Mucosa of descending colon (tissue), 3 donors: Measurements from ENCODE around the gene DLGAP1. TPM values are rescaled to one million over a fixed set of nuclear protein-coding genes. Genes with fewer than 3 reads are reported as not detected.

Experiments used
- ATAC-seq: fragments of 200-7000 bp; cut with Tn5 transposase; one replicate; pipeline ENCODE4 v1.9.1; 2020; ENCODE audit warnings: mild to moderate bottlenecking, moderate library complexity
- DNase-seq, 3 donors: peaks; one replicate each; pipeline ENCODE4 v3.0.0-alpha.2; 2020
- H3K36me3 ChIP-seq: fragments of 200-600 bp; one replicate; pipeline ENCODE4 v1.8.0; 2021; ENCODE audit warnings: low read depth, mild to moderate bottlenecking
- H3K4me1 ChIP-seq: fragments of 200-600 bp; one replicate; pipeline ENCODE4 v1.8.0; 2021; ENCODE audit warnings: low read depth, mild to moderate bottlenecking
- H3K4me3 ChIP-seq: fragments of 200-600 bp; one replicate; pipeline ENCODE4 v1.8.0; 2021; ENCODE audit warnings: mild to moderate bottlenecking
- H3K9me3 ChIP-seq: fragments of 200-600 bp; one replicate; pipeline ENCODE4 v1.8.0; 2021; ENCODE audit warnings: mild to moderate bottlenecking
- intact Hi-C, 2 donors: fragments of 100-400 bp; cut with DNase I in 1 of 2; cut with micrococcal nuclease in 1 of 2; formaldehyde crosslinking; loops; one replicate each; pipeline versions ENCODE4 v1.11.0 to v1.11.1; 2022; cut with DNase I, micrococcal nuclease
- total RNA-seq, 3 donors: library from RNA; stranded (reverse); fragmentation: NEBNext Ultra II Directional in 2 of 3; extraction: Animal tissue kit (Norgen Biotek cat#: 25700) in 2 of 3; gene quantifications; one replicate each; pipeline versions ENCODE4 v1.2.1 to v1.2.4, GENCODE V29; 2021 to 2023
- TF ChIP-seq, protein P1 (sequence below): fragments of 200-600 bp; IDR thresholded peaks from one replicate; pipeline ENCODE4 v1.8.0; 2022; ENCODE audit warnings: antibody characterized with exemption, mild to moderate bottlenecking
- donor health status: DM: no; HTN: no; CAD: no; lungs with moderate emphysema.
- donor health status: DM: no; HTN: no; CAD: no.
- donor health status: DM: no; HTN: yes; CAD: no.

Gene DLGAP1
- total RNA-seq, 3 donors from 2014 or later: 0.46 to 6.8 (median 4.1) TPM

DNA sequence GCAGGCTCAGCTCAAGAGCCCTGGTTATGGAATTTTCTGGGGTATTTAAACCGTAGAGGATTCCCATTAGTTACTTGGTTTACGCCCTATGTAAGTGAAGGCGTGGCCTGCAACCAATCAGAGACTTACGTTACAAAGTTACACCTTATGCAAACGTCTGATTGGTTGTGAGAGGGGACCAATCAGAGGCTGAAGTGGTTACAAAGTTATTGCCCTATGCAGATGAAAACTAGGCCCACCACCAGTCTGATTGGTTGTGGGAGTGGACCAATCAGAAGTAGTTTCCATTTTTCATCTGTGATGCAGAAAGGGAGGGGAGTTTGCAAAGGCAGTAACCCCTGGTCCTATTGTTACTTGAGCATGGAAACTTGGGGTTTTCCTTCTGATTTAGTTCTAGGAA is 49.1 kb downstream of the DLGAP1 start:
- H3K4me1 ChIP-seq: no peaks in the 10 kb centered on the region
- no peaks in the 10 kb centered on the region for H3K36me3 ChIP-seq
- DNase-seq (no peak), ATAC-seq (no peak)
- TF ChIP-seq, protein P1, sequence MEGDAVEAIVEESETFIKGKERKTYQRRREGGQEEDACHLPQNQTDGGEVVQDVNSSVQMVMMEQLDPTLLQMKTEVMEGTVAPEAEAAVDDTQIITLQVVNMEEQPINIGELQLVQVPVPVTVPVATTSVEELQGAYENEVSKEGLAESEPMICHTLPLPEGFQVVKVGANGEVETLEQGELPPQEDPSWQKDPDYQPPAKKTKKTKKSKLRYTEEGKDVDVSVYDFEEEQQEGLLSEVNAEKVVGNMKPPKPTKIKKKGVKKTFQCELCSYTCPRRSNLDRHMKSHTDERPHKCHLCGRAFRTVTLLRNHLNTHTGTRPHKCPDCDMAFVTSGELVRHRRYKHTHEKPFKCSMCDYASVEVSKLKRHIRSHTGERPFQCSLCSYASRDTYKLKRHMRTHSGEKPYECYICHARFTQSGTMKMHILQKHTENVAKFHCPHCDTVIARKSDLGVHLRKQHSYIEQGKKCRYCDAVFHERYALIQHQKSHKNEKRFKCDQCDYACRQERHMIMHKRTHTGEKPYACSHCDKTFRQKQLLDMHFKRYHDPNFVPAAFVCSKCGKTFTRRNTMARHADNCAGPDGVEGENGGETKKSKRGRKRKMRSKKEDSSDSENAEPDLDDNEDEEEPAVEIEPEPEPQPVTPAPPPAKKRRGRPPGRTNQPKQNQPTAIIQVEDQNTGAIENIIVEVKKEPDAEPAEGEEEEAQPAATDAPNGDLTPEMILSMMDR: no peak
- H3K9me3 ChIP-seq: no peaks in the 10 kb centered on the region
- H3K4me3 ChIP-seq: no peak overlapping the region
- intact Hi-C loops: no loop called here

DNA sequence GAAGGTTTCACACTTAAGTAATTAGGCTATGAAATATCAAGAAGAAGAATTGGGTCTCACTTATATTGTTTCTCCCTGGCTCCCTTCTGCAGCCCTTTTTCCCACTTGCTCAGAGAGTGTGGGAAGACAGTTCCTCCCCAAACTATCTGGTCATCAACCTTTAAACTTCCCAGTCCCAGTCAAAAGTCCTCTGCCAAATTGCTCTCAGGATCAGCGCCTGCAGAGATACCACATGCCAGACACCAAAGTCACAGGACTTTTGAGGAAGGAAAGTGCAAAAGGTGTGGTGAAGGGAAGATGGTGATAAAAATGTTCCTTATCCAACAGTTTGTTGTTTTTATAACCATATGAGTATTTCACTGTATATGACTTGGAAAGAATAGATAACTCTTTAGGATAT is 51.3 kb downstream of the DLGAP1 start:
- no peaks in the 10 kb centered on the region for H3K36me3 ChIP-seq
- TF ChIP-seq, protein P1: no peak
- H3K4me3 ChIP-seq: no peak overlapping the region
- no peaks in the 10 kb centered on the region for H3K9me3 ChIP-seq
- H3K4me1 ChIP-seq: no peaks in the 10 kb centered on the region
- DNase-seq (no peak), ATAC-seq (no peak)
- intact Hi-C loops: no loop called here

DNA sequence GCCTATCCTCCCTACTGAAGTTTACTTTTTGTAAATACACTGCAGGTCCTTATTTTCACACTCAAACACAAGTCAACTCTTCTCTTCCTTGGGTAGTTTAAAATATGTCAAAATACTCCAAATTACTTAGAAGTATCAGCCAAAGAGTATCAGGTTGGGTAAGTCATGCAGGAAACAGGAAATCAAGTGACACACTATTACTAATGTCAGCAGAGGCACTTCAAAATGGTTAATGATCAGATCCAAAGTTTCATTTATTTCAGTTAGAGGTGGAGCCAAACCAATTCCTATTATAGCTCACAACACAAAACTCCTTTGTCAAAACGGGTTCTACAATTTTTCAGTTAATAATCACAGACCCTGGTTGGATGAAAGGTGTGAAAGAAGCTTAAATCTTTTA is 54.2 kb downstream of the DLGAP1 start:
- intact Hi-C loops: no loop called here
- Histone ChIP-seq H3K4me1 (no peaks in the 10 kb centered on the region), H3K36me3 (no peaks in the 10 kb centered on the region), H3K9me3 (no peaks in the 10 kb centered on the region), H3K4me3 (no peak overlapping the region)
- ATAC-seq (no peak), DNase-seq (no peak)
- TF ChIP-seq, protein P1: no peak

DNA sequence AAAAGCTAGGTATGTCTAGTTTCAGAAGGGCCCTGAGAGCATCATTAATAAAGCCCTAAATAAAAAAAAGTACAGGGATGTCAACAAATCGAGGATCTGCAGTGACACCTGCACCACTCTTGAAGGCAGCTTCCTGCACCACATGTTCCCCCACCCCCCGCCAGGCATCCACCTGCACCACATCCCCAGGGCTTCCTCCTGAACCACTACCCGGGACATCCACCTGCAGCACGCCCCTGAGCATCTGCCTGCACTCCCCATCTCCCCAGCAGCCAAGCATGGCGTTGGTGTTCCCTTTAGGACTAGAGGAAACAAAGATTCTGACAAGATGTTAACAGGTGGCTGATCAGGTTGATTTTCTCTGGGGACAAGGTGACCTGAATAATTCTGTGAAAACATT is 55.2 kb downstream of the DLGAP1 start:
- Histone ChIP-seq H3K36me3 (no peaks in the 10 kb centered on the region), H3K9me3 (no peaks in the 10 kb centered on the region), H3K4me3 (no peak overlapping the region), H3K4me1 (no peaks in the 10 kb centered on the region)
- ATAC-seq (no peak), DNase-seq (no peak)
- TF ChIP-seq, protein P1: no peak
- intact Hi-C loops: no loop called here

DNA sequence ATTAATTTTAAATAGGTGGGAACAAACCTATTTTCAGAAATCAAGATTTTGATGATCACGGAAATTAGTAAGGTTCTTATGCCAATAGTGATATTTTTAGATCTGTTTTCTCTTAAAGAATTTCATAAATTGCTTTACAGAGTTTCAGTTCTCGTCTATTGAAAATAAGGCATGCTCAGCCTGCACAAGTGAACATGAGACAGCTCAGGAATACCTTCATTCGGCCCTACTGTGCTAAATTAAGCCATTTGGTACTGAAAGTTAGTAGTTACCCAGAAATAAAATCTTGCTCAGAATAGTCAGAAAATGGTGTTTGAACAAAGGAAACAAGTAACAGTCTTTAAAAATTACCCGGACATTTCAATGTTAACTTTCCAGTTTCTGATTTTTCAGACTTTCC is 60.4 kb downstream of the DLGAP1 start:
- intact Hi-C loops: no loop called here
- TF ChIP-seq, protein P1: no peak
- Histone ChIP-seq H3K4me1 (no peaks in the 10 kb centered on the region), H3K9me3 (no peaks in the 10 kb centered on the region), H3K36me3 (no peaks in the 10 kb centered on the region), H3K4me3 (no peak overlapping the region)
- ATAC-seq (no peak), DNase-seq (no peak)

DNA sequence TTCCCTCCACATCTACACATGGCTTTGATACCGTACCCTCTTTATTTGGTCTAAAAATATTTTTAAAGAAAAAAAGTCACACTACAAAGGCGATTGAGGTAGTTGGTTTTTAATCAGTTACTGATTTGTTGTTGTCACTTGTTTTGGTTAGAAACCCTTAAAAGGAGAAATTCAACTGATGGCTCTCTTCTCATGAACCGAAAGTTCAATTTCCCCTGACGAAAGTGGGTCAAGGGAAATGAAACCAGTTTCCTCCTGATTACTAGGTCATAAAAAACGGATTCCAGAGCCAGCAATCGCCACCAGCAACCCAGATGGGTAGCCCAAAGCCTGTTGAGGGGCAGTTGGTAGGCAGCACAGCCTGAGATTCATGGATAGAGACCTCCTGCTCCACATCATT is 63.2 kb downstream of the DLGAP1 start:
- Histone ChIP-seq H3K4me3 (no peak overlapping the region), H3K4me1 (no peaks in the 10 kb centered on the region), H3K9me3 (no peaks in the 10 kb centered on the region), H3K36me3 (no peaks in the 10 kb centered on the region)
- DNase-seq: no peak
- intact Hi-C loops: no loop called here
- TF ChIP-seq, protein P1: no peak
- ATAC-seq: no peak
